Measurements from ENCODE around the gene NLRP12. TPM values are rescaled to one million over a fixed set of nuclear protein-coding genes. Genes with fewer than 3 reads are reported as not detected.
"Not testable (repeated sequence)": the region's sequence is repeated elsewhere in the genome, so short reads cannot be mapped to it uniquely, and the experiment has no call there.

NLRP12 gene
- total RNA-seq, 1 donor from 2014 or later: 0.41 TPM

GRCh38 chr19:53774491-53774890 is 49.6 kb downstream of the NLRP12 start:
- not testable (repeated sequence) for DNase-seq

GRCh38 chr19:53773999-53774398 is 50.1 kb downstream of the NLRP12 start:
- DNase-seq: no peak

GRCh38 chr19:53772943-53773342 is 51.2 kb downstream of the NLRP12 start:
- peak; percentile 68 for DNase-seq

DNA sequence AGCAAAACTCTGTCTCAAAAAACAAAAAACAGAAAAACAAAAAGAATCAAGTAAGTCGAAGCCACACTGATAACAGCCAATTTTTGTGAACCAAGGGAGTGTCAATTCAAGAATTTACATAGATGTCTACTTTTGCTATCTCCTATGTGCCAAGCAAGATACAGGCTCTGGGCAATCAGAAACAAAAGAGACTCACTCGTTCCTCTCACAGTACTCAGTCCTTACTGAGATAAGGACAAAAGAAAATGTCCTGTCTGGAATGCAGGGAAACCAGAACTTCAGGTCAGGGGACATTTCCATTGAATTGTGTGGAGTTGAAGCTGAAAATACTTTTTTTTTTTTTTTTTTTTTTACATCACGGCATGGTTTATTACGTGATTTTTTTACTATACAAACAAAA is 53.0 kb downstream of the NLRP12 start:
- no peak for DNase-seq

- DNase-seq: not testable (repeated sequence)
Observed at GRCh38 chr19:53769696-53770309, 54.3 kb downstream of the NLRP12 start.

GRCh38 chr19:53768401-53768800 is 55.7 kb downstream of the NLRP12 start:
- DNase-seq: no peak

GRCh38 chr19:53758991-53759390 is 65.1 kb downstream of the NLRP12 start:
- DNase-seq: not testable (repeated sequence)

Small RNA genes lying within 50 kb of the gene (small RNA-seq; reads per million reads assigned to genes)
- gene AC008753.1 (ENCODE audit: low replicate concordance) (not detected), gene MIR1283-2 (ENCODE audit: low replicate concordance) (not detected), gene MIR371A (ENCODE audit: low replicate concordance) (not detected), gene MIR372 (ENCODE audit: low replicate concordance) (not detected), gene MIR373 (ENCODE audit: low replicate concordance) (0.95 reads per million, percentile 85 among the genes with 10 or more reads in this experiment), gene MIR516A1 (ENCODE audit: low replicate concordance) (not detected), gene MIR516A2 (ENCODE audit: low replicate concordance) (not detected), gene MIR519A1 (ENCODE audit: low replicate concordance) (not detected), gene MIR521-1 (ENCODE audit: low replicate concordance) (not detected), gene MIR527 (ENCODE audit: low replicate concordance) (not detected), gene RNU6-1041P (ENCODE audit: low replicate concordance) (not detected), gene RNU6-165P (ENCODE audit: low replicate concordance) (not detected), gene RNU6-751P (ENCODE audit: low replicate concordance) (not detected), gene RNU6-982P (ENCODE audit: low replicate concordance) (not detected)

Other genes starting within 250 kb of the NLRP12 start
- gene DPRX, start 192.3 kb downstream of the NLRP12 start, total RNA-seq: not detected
- gene MYADM, start 43.6 kb upstream of the NLRP12 start, total RNA-seq: 38.7 TPM
- gene PRKCG, start 57.9 kb upstream of the NLRP12 start, total RNA-seq: not detected
- gene CACNG7, start 85.0 kb upstream of the NLRP12 start, total RNA-seq: not detected
- 0.10 TPM for gene CACNG8, start 138.6 kb upstream of the NLRP12 start, total RNA-seq
- 22.2 TPM for gene CACNG6, start 167.3 kb upstream of the NLRP12 start, total RNA-seq
- not detected for gene VSTM1, start 239.6 kb upstream of the NLRP12 start, total RNA-seq

Data from tongue (tissue), 3 donors.